Eye (tissue), 1 donor: ENCODE results near the gene PHF19.

Experiments
- DNase-seq: peaks from one replicate; pipeline ENCODE4 v3.0.0-alpha.2; 2015

Gene PHF19

GRCh38 chr9:120912958-120913646 lies 36.1 kb upstream of the PHF19 start:
- DNase-seq = no peak

GRCh38 chr9:120911295-120911837 lies 34.4 kb upstream of the PHF19 start:
- DNase-seq = no peak

- DNase-seq = no peak
These were observed 33.7 kb upstream of the PHF19 start for GRCh38 chr9:120910643-120911042.

GRCh38 chr9:120909904-120910303 lies 32.9 kb upstream of the PHF19 start:
- DNase-seq = no peak

GRCh38 chr9:120905315-120906164 lies 28.6 kb upstream of the PHF19 start:
- no peak for DNase-seq

- DNase-seq = no peak
These were observed 28.0 kb upstream of the PHF19 start for GRCh38 chr9:120904978-120905301.

GRCh38 chr9:120904061-120904977 lies 27.3 kb upstream of the PHF19 start:
- no peak for DNase-seq

GRCh38 chr9:120902569-120903535 lies 25.9 kb upstream of the PHF19 start:
- DNase-seq = no peak

GRCh38 chr9:120901755-120902568 lies 25.0 kb upstream of the PHF19 start:
- no peak for DNase-seq

- DNase-seq = no peak
These were observed 23.8 kb upstream of the PHF19 start for GRCh38 chr9:120900824-120901223.

- DNase-seq = no peak
These were observed 22.6 kb upstream of the PHF19 start for GRCh38 chr9:120899490-120900068.

- DNase-seq = no peak
These were observed 21.4 kb upstream of the PHF19 start for GRCh38 chr9:120898396-120898795.

GRCh38 chr9:120895951-120896350 lies 19.0 kb upstream of the PHF19 start:
- no peak for DNase-seq

- peak; percentile 82 for DNase-seq
These were observed 17.5 kb upstream of the PHF19 start for GRCh38 chr9:120894321-120895148.

GRCh38 chr9:120893611-120894307 lies 16.8 kb upstream of the PHF19 start:
- no peak for DNase-seq

GRCh38 chr9:120892748-120893610 lies 16.0 kb upstream of the PHF19 start:
- peak; percentile 64 for DNase-seq

GRCh38 chr9:120891884-120892747 lies 15.1 kb upstream of the PHF19 start:
- peak; percentile 32 for DNase-seq
